Astrocyte (in vitro differentiated cells and primary cell): ENCODE results near the gene PHF11. TPM values are rescaled to one million over a fixed set of nuclear protein-coding genes. Genes with fewer than 3 reads are reported as not detected.

Experiments used
- DNase-seq: peaks from one replicate; pipeline ENCODE4 v3.0.0-alpha.2; 2010; ENCODE audit warnings: low read depth
- FAIRE-seq: peaks from 2 replicates; lab custom pipeline; 2011; peaks lifted over from hg19 to GRCh38; lab: Jason Lieb, UNC
- H2AFZ ChIP-seq: 2 replicates; pipeline ENCODE4 v1.6.0; 2012; ENCODE audit warnings: low read depth, low read length, inconsistent platforms
- H3K27ac ChIP-seq: 2 replicates; pipeline ENCODE4 v1.5.1; 2011; ENCODE audit warnings: low read depth, low read length, inconsistent platforms
- H3K27me3 ChIP-seq: 2 replicates; pipeline ENCODE4 v1.6.0; 2011; ENCODE audit warnings: low read length, inconsistent platforms; ENCODE audit not compliant: insufficient read depth
- H3K36me3 ChIP-seq: 2 replicates; pipeline ENCODE4 v1.5.1; 2011; ENCODE audit warnings: low read length, inconsistent platforms; ENCODE audit not compliant: insufficient read depth
- H3K4me1 ChIP-seq: 2 replicates; pipeline ENCODE4 v1.5.1; 2011; ENCODE audit warnings: low read length, inconsistent platforms; ENCODE audit not compliant: insufficient read depth
- H3K4me2 ChIP-seq: 2 replicates; pipeline ENCODE4 v1.6.0; 2012; ENCODE audit warnings: low read length, inconsistent platforms
- H3K4me3 ChIP-seq: 2 replicates; pipeline ENCODE4 v1.5.1; 2011; ENCODE audit warnings: low read depth, mild to moderate bottlenecking, low read length, inconsistent platforms; ENCODE audit not compliant: insufficient read depth
- H3K79me2 ChIP-seq: 2 replicates; pipeline ENCODE4 v1.6.0; 2012; ENCODE audit warnings: mild to moderate bottlenecking, low read length, inconsistent platforms; ENCODE audit not compliant: insufficient read depth
- H3K9ac ChIP-seq: 2 replicates; pipeline ENCODE4 v1.6.0; 2012; ENCODE audit warnings: mild to moderate bottlenecking, low read length, inconsistent platforms
- H3K9me3 ChIP-seq: 2 replicates; pipeline ENCODE4 v1.5.1; 2012; ENCODE audit warnings: low read depth, mild to moderate bottlenecking, low read length, inconsistent platforms; ENCODE audit not compliant: insufficient read depth
- H4K20me1 ChIP-seq: 2 replicates; pipeline ENCODE4 v1.6.0; 2012; ENCODE audit warnings: low read length, inconsistent platforms; ENCODE audit not compliant: insufficient read depth
- H3K27ac Mint-ChIP-seq: one replicate; pipeline ENCODE4 v1.8.0; 2021; ENCODE audit warnings: mild to moderate bottlenecking, mixed read lengths; ENCODE audit not compliant: unreplicated experiment
- H3K27me3 Mint-ChIP-seq: one replicate; pipeline ENCODE4 v1.8.0; 2021; ENCODE audit warnings: low read depth, mixed read lengths; ENCODE audit not compliant: unreplicated experiment
- H3K36me3 Mint-ChIP-seq: one replicate; pipeline ENCODE4 v1.8.0; 2021; ENCODE audit warnings: low read depth, mixed read lengths; ENCODE audit not compliant: unreplicated experiment
- H3K4me1 Mint-ChIP-seq: one replicate; pipeline ENCODE4 v1.8.0; 2021; ENCODE audit warnings: low read depth, mixed read lengths; ENCODE audit not compliant: unreplicated experiment
- H3K4me3 Mint-ChIP-seq: one replicate; pipeline ENCODE4 v1.8.0; 2021; ENCODE audit warnings: mild to moderate bottlenecking, moderate library complexity, mixed read lengths; ENCODE audit not compliant: unreplicated experiment
- H3K9me3 Mint-ChIP-seq: one replicate; pipeline ENCODE4 v1.8.0; 2021; ENCODE audit warnings: mild to moderate bottlenecking, mixed read lengths; ENCODE audit not compliant: unreplicated experiment
- CTCF ChIP-seq: IDR thresholded peaks from 2 replicates; pipeline ENCODE4 v1.5.1; 2011; ENCODE audit warnings: low read depth, mild to moderate bottlenecking, inconsistent platforms, low read length, moderate library complexity; ENCODE audit not compliant: insufficient read depth
- EZH2 ChIP-seq: IDR thresholded peaks from 2 replicates; pipeline ENCODE4 v1.6.1; 2012; ENCODE audit warnings: mild to moderate bottlenecking, low read length, inconsistent platforms; ENCODE audit not compliant: insufficient read depth
- total RNA-seq: library from RNA; stranded (reverse); gene quantifications from 2 replicates; pipeline ENCODE4 v1.2.1, GENCODE V29; 2021

The PHF11 gene
- total RNA-seq, 1 donor from 2014 or later: 30.8 TPM

- Histone ChIP-seq H3K36me3 (peaks cover 17% of the 10 kb centered on the region), H3K79me2 (no peaks in the 10 kb centered on the region), H3K4me1 (peaks cover 10% of the 10 kb centered on the region), H3K27me3 (no peaks in the 10 kb centered on the region), H2AFZ (no peak overlapping the region), H3K9ac (no peak overlapping the region), H3K9me3 (no peaks in the 10 kb centered on the region), H3K4me3 (no peak overlapping the region), H3K4me2 (no peak overlapping the region), H4K20me1 (no peaks in the 10 kb centered on the region), H3K27ac (no peak overlapping the region)
- FAIRE-seq (no peak), DNase-seq (no peak)
- Mint-ChIP-seq H3K36me3 (peaks cover 10% of the 10 kb centered on the region), H3K27ac (no peak overlapping the region), H3K4me3 (no peak overlapping the region), H3K4me1 (peaks cover 14% of the 10 kb centered on the region), H3K27me3 (no peaks in the 10 kb centered on the region), H3K9me3 (no peaks in the 10 kb centered on the region)
- TF ChIP-seq CTCF (no peak), EZH2 (no peak)
Observed at GRCh38 chr13:49543656-49544055, 47.9 kb downstream of the PHF11 start.

- Mint-ChIP-seq H3K27me3 (no peaks in the 10 kb centered on the region), H3K4me3 (no peak overlapping the region), H3K27ac (no peak overlapping the region), H3K4me1 (peaks cover 7% of the 10 kb centered on the region), H3K36me3 (peaks cover 14% of the 10 kb centered on the region), H3K9me3 (no peaks in the 10 kb centered on the region)
- Histone ChIP-seq H3K27me3 (no peaks in the 10 kb centered on the region), H3K36me3 (peaks cover 14% of the 10 kb centered on the region), H3K27ac (no peak overlapping the region), H3K9ac (no peak overlapping the region), H4K20me1 (no peaks in the 10 kb centered on the region), H3K4me3 (no peak overlapping the region), H3K9me3 (no peaks in the 10 kb centered on the region), H2AFZ (no peak overlapping the region), H3K4me1 (peaks cover 3% of the 10 kb centered on the region), H3K79me2 (no peaks in the 10 kb centered on the region), H3K4me2 (no peak overlapping the region)
- FAIRE-seq (no peak), DNase-seq (no peak)
- TF ChIP-seq EZH2 (no peak), CTCF (no peak)
Observed at GRCh38 chr13:49545661-49546060, 49.9 kb downstream of the PHF11 start.

- Histone ChIP-seq H3K4me1 (no peaks in the 10 kb centered on the region), H4K20me1 (no peaks in the 10 kb centered on the region), H3K27me3 (no peaks in the 10 kb centered on the region), H3K4me3 (no peak overlapping the region), H2AFZ (no peak overlapping the region), H3K79me2 (no peaks in the 10 kb centered on the region), H3K9me3 (no peaks in the 10 kb centered on the region), H3K4me2 (no peak overlapping the region), H3K27ac (no peak overlapping the region), H3K9ac (no peak overlapping the region), H3K36me3 (peaks cover 14% of the 10 kb centered on the region)
- no peaks in the 10 kb centered on the region for H3K27me3 Mint-ChIP-seq
- H3K4me1 Mint-ChIP-seq: peaks cover 3% of the 10 kb centered on the region
- peaks cover 14% of the 10 kb centered on the region for H3K36me3 Mint-ChIP-seq
- DNase-seq (no peak), FAIRE-seq (no peak)
- TF ChIP-seq CTCF: no peak
- TF ChIP-seq EZH2: no peak
- H3K9me3 Mint-ChIP-seq: no peaks in the 10 kb centered on the region
- H3K27ac Mint-ChIP-seq: no peak overlapping the region
- no peak overlapping the region for H3K4me3 Mint-ChIP-seq
Observed at GRCh38 chr13:49546561-49546960, 50.8 kb downstream of the PHF11 start.
